CD4-positive, alpha-beta T cell treated with Interleukin-15 for 4 hours (primary cell): ENCODE data around the gene TGM1.
"Not testable (repeated sequence)": the region's sequence is repeated elsewhere in the genome, so short reads cannot be mapped to it uniquely, and the experiment has no call there.

ENCODE experiments used
- DNase-seq: peaks from one replicate; pipeline ENCODE4 v3.0.0-alpha.2; 2020; ENCODE audit warnings: low spot score

Gene TGM1

GRCh38 chr14:24207104-24207551 lies 55.8 kb downstream of the TGM1 start:
- no peak for DNase-seq

DNA sequence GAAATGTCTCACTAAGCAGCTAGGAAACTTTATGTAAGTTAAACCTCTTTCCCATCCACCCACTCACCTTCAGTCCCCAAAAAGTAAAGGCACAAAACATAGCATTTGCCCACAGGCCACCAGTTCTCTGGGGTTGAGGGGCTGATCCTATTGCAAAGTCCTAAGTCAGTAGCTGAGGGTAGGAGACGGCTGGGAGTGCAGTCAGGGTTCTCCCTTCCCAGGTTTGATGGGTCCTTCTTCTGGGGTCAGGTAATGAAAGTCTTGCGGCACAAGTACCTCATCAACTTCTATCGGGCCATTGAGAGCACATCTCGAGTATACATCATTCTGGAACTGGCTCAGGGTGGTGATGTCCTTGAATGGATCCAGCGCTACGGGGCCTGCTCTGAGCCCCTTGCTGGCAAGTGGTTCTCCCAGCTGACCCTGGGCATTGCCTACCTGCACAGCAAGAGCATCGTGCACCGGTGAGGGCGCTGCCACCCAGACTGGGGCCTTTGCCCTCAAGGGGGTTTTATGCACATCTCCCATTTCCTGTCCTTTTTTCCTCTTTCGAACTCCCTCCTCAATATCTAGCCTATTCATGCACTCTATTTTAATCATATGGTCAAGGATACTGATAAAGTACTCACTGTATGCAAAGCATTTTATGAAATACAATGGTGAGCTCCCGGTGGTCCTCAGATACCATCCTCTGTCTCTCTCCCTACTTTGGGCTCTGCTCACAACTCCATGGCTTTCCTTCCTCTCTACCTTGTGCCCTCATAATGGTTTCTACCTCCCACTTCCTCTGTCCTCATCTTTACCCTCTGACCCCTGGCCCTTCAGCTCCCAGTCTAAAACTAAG lies 56.5 kb downstream of the TGM1 start:
- no peak for DNase-seq

- DNase-seq: no peak
Observed at GRCh38 chr14:24204163-24205146, 58.5 kb downstream of the TGM1 start.

DNA sequence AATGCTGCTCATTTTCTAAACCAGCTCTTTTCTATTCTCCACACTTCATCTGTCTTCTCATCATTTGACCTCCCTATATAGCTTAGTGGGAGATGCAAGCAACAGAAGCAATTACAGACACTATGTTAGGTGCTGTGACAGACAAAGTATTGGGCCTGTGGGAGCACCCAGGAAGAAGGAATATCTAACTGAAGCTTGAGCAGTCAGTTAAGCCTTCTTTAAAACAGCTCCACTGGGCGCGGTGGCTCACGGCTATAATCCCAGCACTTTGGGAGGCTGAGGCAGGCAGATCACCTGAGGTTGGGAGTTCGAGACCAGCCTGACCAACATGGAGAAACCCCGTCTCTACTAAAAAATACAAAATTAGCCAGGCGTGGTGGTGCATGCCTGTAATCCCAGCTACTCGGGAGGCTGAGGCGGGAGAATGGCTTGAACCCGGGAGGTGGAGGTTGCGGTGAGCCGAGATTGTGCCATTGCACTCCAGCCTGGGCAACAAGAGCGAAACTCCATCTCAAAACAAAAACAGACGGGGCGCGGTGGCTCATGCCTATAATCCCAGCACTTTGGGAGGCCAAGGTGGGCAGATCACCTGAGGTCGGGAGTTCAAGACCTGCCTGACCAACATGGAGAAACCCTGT lies 59.6 kb downstream of the TGM1 start:
- DNase-seq: not testable (repeated sequence)

GRCh38 chr14:24202538-24202937 lies 60.4 kb downstream of the TGM1 start:
- not testable (repeated sequence) for DNase-seq
